Measurements from ENCODE around the gene CCDC181. TPM values are rescaled to one million over a fixed set of nuclear protein-coding genes. Genes with fewer than 3 reads are reported as not detected.

The CCDC181 gene
- total RNA-seq, 1 donor from 2014 or later = 0.30 TPM

- DNase-seq = no peak
These were observed 31.3 kb downstream of the CCDC181 start for GRCh38 chr1:169395955-169396354.

DNA sequence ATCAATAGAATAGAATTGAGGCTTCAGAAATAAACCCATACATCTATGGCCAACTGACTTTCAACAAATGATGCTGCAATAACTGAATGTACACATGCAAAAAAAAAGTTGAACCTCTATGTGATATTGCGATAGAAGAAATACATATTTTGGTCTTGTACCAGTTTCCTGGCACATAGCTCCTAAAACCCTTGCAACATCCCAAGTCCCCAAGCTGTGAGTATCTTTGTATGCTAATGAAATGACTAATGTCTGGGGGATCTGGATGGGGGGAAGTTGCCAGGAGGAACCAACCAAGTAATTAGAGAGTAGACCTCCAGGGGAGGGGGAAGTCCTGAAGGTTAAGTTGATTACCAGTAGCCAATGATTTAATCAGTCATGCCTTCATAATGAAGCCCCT is 34.9 kb downstream of the CCDC181 start:
- DNase-seq = no peak

- DNase-seq = no peak
These were observed 37.0 kb downstream of the CCDC181 start for GRCh38 chr1:169390303-169390702.

GRCh38 chr1:169387399-169387798 is 39.9 kb downstream of the CCDC181 start:
- DNase-seq = no peak

- DNase-seq = no peak
These were observed 43.8 kb downstream of the CCDC181 start for GRCh38 chr1:169383449-169383848.

GRCh38 chr1:169381162-169381561 is 46.1 kb downstream of the CCDC181 start:
- no peak for DNase-seq

DNA sequence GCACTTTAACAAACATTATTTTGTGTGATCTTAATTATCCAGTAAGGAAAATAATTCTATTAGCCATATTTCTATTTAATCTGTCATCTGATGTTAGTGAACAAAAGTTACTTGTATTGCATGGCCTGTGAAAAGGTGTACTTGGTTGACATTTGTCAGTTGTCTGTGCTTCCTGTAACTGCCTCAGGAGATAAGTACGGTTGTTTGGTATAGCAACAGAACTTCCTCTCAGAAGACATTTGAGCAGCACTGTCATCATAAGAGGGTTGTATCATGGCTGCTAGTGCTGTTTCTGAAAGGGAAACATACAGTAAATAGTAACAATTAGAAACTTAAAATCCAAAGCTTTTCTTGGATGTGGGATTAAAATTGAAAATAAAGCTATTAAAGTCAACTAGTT is 55.9 kb downstream of the CCDC181 start:
- DNase-seq = no peak

- DNase-seq = peak; percentile 16
These were observed 58.9 kb downstream of the CCDC181 start for GRCh38 chr1:169368406-169368769.

DNA sequence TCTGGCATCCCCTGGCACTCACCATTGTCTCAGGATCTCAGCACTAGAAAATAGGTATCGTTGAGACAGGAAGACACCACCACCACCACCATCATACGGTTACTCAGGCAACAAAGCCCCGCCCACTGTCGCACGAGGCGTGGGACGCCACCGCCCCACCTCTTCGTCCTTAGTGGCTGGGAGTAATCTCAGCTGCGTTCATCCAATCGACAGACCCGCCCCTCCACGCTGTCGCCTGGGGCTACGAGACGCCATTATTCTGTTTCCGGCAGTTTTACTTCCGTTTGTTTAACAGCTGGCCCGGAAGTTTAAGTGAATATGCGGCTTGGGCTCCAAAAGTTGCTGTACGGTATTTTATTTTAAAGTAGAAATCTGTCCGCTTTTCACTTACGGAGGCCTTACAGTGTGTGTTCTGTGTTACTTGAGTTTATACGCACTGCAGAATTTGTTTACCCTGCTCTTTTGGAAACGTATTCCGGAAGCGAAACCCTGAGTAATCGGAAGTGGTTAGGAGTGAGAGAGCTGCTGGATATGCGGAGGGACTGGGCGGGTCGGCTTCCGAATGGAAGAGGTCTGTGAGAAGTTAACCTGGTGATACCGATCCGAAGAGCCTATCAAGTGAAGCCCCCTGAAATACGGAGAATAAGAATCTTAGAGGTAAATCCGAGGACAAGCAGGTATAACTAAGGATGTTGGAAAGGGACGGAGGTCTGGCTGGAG is 59.4 kb downstream of the CCDC181 start, which contains the start of the genes BLZF1 and NME7:
Gene BLZF1, plus strand, starts transcription at position 510 of the 720 bp plus-strand sequence. CDS start 1,328 bp downstream, outside the sequence.
Gene NME7, minus strand, starts transcription at position 112 of the 720 bp plus-strand sequence. Its CDS starts 87 bp downstream, at position 25.
- peak; percentile 98 for DNase-seq

DNA sequence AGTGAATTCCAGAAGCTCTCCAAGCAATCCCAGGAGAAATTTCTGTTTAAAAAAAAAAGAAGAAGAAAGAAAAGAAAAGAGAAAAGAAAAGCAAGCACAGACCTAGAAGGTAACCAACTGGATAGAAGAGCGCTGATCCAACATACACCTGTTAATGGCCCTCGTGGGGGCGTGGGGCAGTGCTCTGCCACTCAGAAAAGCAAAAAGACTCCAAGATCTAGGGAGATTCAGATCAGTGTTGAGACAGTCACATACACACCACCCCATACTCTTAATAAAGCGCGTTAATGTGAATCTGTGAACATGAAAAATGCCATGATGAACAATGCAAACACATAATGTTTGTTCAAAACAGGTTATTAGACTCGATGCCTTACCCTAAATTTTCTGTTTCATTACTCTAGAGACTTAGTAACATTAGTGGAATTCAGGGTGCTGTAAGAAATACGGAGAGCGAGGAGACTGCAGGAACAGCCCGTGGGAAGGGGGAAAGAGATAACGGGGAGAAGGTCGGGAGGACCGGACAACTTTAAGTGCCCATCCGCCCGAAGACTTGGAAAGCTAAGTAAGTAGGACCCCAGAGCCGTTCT is 60.1 kb downstream of the CCDC181 start:
- DNase-seq = no peak

GRCh38 chr1:169364948-169365347 is 62.3 kb downstream of the CCDC181 start:
- no peak for DNase-seq

DNA sequence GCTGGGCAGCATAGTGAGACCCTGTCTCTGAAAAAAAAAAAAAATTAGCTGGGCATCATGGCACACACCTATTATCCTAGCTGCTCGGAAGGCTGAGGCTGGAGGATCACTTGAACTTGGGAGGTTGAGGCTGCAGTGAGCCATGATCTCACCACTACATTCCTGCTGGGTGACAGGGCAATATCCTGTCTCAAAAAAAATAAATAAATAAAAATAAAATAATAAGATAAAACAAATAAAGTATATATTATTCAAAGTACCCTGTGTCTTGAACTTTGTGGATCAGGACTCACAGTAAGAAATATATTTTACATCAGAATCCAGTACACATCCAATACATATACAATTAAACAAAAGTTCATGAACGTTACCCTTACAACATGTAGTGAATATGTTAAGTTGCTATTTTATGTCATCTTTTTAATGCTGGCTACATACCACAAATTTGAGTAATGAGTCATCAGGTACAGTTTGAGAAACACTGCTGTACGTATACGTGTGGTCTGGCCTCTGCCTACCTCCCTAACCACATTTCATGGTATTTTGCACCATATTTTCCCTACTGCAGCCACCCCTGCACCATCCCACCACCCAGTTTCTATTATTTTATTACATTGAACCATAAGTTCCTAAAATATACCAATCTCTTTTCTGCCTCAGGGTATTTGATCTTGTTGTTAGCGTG is 64.1 kb downstream of the CCDC181 start:
- DNase-seq = no peak

DNA sequence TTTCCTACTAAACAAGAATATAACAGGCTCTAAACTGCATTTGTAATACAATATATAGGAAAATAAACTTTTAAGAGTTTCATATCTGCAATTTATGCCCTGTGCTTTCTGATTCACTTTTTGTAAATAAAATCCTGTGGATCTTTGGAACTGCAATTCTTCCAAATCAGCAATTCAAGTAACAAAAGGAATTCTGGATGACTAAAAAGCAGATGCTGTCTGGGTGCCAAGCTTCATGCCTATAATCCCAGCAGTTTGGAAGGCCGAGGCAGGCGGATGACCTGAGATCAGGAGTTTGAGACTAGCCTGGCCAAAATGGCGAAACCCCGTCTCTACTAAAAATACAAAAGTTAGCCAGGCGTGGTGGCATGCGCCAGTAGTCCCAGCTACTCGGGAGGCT is 66.0 kb downstream of the CCDC181 start:
- no peak for DNase-seq

DNA sequence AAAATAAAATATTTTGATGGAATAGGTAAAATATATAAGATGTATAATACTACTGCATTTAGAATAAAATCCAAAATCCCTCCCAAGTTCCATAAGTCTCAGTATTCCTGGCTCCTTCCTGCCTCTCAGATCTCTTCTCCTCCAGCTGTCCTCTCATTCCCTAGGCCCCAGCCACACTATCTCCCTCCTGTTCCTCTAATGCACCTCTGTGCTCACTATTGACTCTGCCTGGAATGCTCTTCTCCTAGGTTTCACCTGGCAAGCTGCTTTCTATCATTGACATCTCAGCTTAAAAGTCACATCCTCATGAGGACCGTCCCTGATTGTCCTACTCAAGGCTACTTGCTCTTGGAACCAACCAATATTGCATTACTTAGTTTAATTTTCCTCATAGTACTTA is 66.9 kb downstream of the CCDC181 start:
- no peak for DNase-seq

GRCh38 chr1:169348383-169349036 is 78.8 kb downstream of the CCDC181 start:
- peak; percentile 32 for DNase-seq

DNA sequence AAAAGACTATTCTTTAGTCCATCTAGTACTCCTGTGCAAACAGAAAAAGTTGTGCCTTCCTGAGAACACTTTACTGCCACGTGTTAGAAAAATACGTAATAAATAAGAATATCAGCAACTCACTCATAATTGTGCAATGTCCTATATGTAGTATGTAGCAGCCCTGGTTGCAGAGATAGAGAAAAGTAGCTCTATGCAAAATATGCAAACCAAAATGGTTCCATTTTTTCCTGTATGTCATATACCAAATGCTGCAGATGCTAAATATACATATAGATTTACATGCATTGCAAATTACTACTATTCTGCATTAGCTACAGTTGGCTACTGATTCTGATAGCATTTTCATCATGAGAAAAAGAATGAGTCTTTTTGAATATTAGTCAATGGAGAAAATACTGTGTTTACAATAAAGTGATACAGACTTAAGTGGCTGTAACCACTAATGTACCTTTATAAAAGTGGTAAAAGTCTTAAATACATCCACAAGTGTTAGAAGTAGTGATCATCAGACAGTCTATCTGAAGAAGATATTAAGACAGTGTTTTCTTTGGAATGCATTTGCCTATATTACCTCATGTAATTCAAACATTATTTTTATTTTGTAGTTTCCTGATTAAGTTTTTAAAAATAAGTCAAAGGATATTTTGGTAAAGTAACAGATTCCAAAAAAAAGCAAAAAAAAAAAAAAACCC is 79.4 kb downstream of the CCDC181 start:
- DNase-seq = no peak

GRCh38 chr1:169346036-169346589 is 81.2 kb downstream of the CCDC181 start:
- DNase-seq = no peak

DNA sequence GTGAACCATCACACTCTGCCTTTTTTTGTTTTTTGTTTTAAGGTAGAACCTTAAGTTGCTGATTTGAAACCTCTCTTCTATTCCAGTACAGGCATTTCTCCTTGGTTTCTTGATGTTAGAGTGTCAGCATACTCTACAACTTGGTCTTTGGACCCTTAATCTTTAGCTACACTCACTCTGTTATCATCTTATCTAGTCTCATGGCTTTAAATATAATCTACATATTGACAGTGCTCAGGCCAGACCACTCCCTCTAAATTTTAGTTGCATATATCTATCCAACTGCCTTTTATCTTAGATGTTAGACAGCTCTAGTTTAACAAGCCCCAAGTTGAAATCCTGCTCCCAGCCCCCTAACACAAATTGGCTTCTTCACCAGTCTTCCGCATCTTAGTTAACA is 81.8 kb downstream of the CCDC181 start:
- no peak for DNase-seq

All from skin of body (tissue), 2 donors.